Measurements from ENCODE around the gene MADD. TPM values are rescaled to one million over a fixed set of nuclear protein-coding genes. Genes with fewer than 3 reads are reported as not detected.

The MADD gene
- total and polyA plus RNA-seq, 10 of the 15 experiments (the other 5 are each of a cell fraction or from before 2014, with no cell fraction given), result 0.47 to 35.4 (median 17.6) TPM

DNA sequence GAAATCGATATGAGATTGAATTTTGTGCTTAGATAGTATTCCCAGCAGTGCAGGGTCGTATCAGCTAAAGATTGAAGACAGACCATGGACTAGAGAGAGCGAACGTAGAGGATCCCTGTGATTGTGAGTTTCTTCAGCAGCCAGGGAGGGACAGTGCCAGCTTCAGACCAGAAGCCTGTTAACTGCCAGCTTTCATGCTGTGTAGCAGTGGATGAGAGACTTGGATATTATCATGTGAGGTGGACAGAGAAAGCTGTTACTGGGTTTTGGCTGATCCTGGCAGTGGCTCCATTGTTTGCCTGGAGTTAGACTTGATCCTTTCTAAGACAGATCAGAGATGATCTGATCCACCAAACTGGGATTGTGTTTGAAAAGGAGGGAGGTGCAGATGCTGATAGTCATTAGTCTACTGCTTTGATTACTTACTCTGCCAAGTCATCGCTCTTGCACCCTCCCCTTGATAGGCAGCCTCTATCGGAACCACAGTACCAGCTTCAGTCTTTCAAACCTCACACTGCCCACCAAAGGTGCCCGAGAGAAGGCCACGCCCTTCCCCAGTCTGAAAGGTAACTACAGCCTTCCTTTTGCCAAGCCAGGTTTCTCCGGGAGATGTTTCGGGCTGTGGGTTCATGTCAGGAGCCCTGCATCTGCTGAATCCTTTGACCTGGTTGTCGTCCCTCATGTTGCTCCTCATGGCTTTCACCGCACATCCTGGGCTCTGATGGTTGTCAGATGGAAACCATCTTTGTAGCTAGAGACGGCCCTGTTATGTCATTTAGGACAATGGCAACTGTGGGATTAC, 16.2 kb downstream of the MADD start (continued):
- TF ChIP-seq, protein P1, sequence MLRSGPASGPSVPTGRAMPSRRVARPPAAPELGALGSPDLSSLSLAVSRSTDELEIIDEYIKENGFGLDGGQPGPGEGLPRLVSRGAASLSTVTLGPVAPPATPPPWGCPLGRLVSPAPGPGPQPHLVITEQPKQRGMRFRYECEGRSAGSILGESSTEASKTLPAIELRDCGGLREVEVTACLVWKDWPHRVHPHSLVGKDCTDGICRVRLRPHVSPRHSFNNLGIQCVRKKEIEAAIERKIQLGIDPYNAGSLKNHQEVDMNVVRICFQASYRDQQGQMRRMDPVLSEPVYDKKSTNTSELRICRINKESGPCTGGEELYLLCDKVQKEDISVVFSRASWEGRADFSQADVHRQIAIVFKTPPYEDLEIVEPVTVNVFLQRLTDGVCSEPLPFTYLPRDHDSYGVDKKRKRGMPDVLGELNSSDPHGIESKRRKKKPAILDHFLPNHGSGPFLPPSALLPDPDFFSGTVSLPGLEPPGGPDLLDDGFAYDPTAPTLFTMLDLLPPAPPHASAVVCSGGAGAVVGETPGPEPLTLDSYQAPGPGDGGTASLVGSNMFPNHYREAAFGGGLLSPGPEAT (IDR thresholded peaks at IDR 0.05; ENCODE audit: low read depth), result no peak
- TF ChIP-seq MTA3 (IDR thresholded peaks at IDR 0.05; ENCODE audit: borderline replicate concordance, low read length) (no peak), SRF (IDR thresholded peaks at IDR 0.05; ENCODE audit: low read depth in 2 of 2, low read length in 2 of 2) (no peak), HDGF (IDR thresholded peaks at IDR 0.05) (no peak), SPI1 (IDR thresholded peaks at IDR 0.05; ENCODE audit: borderline replicate concordance, insufficient read depth, low read depth, low read length) (no peak), GABPA (IDR thresholded peaks at IDR 0.05; ENCODE audit: low read depth) (no peak)

DNA sequence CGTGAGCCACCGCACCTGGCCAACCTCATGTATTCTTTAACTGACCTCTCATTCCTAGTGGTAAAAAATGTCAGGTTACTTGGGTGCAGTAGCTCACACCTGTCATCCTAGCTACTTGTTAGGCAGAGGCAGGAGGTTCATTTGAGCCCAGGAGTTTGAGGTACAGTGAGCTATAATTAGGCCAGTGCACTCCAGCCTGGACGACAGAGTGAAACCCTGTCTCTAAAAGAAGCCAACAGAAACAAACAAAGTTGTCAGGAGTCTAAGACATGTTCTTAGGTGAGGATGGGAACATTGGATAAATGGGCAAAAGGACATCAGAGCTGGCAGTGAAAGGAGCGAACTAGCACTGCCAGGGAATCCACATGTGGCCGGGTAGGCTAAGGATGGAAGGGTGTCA, 18.1 kb downstream of the MADD start:
- ChIA-PET RAD21 (ENCODE audit: unreplicated experiment) (no interaction called here), POLR2A (interaction anchor here (0.6 kb wide), 1 partner anchor 36 kb away, joined by 3 read pairs; no protein-coding TSS in a partner anchor), SMC1A (ENCODE audit: uncharacterized antibody, unreplicated experiment) (no interaction called here), CTCF (no interaction called here)
- DNase-seq (ENCODE audit: low read depth, low spot score) (no peak), FAIRE-seq (no peak), ATAC-seq (no peak)
- Histone ChIP-seq H3K9me3 (replicated peaks; ENCODE audit: control insufficient read depth, insufficient read depth, low read length) (no peaks in the 10 kb centered on the region), H3K36me3 (ENCODE audit: control insufficient read depth in 2 of 2, insufficient read depth in 2 of 2, low read length in 1 of 2) (peaks cover 41 to 42% of the 10 kb centered on the region in 2 experiments), H2AFZ (ENCODE audit: control insufficient read depth, low read depth, low read length) (no peak overlapping the region), H3K4me3 (no peak overlapping the region), H3K9ac (ENCODE audit: control insufficient read depth, insufficient read depth, low read length) (no peak overlapping the region), H3K79me2 (ENCODE audit: control insufficient read depth, insufficient read depth, low read length) (no peaks in the 10 kb centered on the region), H3K27ac (ENCODE audit: control insufficient read depth, insufficient read depth) (no peak overlapping the region), H3K4me2 (ENCODE audit: control insufficient read depth, insufficient read depth) (no peak overlapping the region), H4K20me1 (ENCODE audit: control insufficient read depth, insufficient read depth) (no peaks in the 10 kb centered on the region), H3K27me3 (replicated peaks in 1 of 2; ENCODE audit: control insufficient read depth in 2 of 2, insufficient read depth in 2 of 2, low read length in 1 of 2) (no peaks in the 10 kb centered on the region), H3K4me1 (ENCODE audit: control insufficient read depth, insufficient read depth, low read length) (no peaks in the 10 kb centered on the region)
- TF ChIP-seq, protein P1 (IDR thresholded peaks at IDR 0.05; ENCODE audit: low read depth), result no peak
- TF ChIP-seq FOXM1 (IDR thresholded peaks at IDR 0.05; ENCODE audit: low read depth, low read length) (no peak), NFYB (IDR thresholded peaks at IDR 0.05; ENCODE audit: insufficient read depth, low read depth, low read length) (no peak), TCF12 (IDR thresholded peaks at IDR 0.05; ENCODE audit: low read depth, low read length) (no peak), SMAD1 (IDR thresholded peaks at IDR 0.05; ENCODE audit: low read depth, partially characterized antibody) (no peak), SIN3A (IDR thresholded peaks at IDR 0.05; ENCODE audit: low read depth, low read length) (no peak), FOS (IDR thresholded peaks at IDR 0.05; ENCODE audit: borderline replicate concordance, extremely low read depth, insufficient read length) (no peak), ZNF217 (IDR thresholded peaks at IDR 0.05) (no peak), STAT1 (conservative IDR thresholded peaks at IDR 0.05) (no peak), SUPT20H (IDR thresholded peaks at IDR 0.05; ENCODE audit: borderline replicate concordance, control insufficient read depth, low read depth, low read length) (no peak)
- TF ChIP-seq, protein P2, sequence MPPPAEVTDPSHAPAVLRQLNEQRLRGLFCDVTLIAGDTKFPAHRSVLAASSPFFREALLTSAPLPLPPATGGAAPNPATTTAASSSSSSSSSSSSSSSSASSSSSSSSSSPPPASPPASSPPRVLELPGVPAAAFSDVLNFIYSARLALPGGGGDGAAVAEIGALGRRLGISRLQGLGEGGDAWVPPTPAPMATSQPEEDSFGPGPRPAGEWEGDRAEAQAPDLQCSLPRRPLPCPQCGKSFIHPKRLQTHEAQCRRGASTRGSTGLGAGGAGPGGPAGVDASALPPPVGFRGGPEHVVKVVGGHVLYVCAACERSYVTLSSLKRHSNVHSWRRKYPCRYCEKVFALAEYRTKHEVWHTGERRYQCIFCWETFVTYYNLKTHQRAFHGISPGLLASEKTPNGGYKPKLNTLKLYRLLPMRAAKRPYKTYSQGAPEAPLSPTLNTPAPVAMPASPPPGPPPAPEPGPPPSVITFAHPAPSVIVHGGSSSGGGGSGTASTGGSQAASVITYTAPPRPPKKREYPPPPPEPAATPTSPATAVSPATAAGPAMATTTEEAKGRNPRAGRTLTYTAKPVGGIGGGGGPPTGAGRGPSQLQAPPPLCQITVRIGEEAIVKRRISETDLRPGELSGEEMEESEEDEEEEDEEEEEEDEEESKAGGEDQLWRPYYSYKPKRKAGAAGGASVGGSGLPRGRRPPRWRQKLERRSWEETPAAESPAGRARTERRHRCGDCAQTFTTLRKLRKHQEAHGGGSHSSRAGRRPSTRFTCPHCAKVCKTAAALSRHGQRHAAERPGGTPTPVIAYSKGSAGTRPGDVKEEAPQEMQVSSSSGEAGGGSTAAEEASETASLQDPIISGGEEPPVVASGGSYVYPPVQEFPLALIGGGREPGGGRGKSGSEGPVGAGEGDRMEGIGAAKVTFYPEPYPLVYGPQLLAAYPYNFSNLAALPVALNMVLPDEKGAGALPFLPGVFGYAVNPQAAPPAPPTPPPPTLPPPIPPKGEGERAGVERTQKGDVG (CRISPR knock-in tag; IDR thresholded peaks at IDR 0.05), result no peak
- intact Hi-C loops (cut with micrococcal nuclease; ENCODE audit: unreplicated experiment), result no loop called here
- 88% methylated on average over 5 of the region's 5 CpGs for WGBS (ENCODE audit: insufficient coverage, insufficient replicate concordance, low lambda C conversion rate, missing lambda C conversion rate)
- no TSS peak for BruUV-seq (replicated peaks)
- in situ Hi-C loops (cut with MboI), result no loop called here

Data from GM12878 (cell line).